ENCODE data around the gene PRKG1. TPM values are rescaled to one million over a fixed set of nuclear protein-coding genes. Genes with fewer than 3 reads are reported as not detected.

PRKG1 gene
- total RNA-seq, 1 donor from 2014 or later, result 22.8 TPM

DNA sequence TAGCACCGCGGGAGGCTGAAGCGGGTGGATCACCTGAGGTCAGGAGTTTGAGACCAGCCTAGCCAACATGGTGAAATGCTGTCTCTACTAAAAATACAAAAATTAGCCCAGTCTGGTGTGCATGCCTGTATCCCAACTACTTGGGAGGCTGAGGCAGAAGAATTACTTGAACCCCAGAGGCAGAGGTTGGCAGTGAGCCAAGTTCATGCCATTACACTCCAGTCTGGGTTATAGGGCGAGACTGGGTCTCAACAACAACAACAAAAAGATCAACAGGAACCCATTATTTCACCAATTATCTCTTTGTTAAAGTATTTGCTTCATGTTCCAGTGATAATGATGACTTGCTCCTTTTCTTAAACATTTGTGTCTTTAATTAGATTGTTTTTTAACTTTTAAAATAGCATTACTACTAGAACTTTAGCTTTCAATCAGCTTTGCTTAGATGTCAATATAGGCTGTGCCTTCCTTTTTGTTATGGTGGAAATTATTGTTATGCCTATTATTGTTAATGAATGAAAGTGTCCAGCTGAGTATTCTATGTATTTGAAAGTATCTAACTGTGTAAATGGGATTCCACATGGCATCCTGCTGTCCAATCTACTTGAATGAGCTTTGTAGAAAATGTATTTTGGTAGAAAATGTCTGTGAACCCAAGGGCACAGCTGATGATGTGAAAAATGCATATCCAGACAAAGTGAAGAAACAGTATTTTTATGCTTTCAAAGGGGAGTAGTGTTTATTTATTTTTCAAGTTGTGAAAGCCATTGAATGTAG is 686.8 kb downstream of the PRKG1 start:
- H3K27ac Mint-ChIP-seq (ENCODE audit: unreplicated experiment), result no peak overlapping the region
- H3K36me3 Mint-ChIP-seq (ENCODE audit: low read depth), result no peaks in the 10 kb centered on the region
- no peak for DNase-seq (ENCODE audit: low spot score)
- H3K4me1 Mint-ChIP-seq (ENCODE audit: low read depth), result no peaks in the 10 kb centered on the region
- no peak overlapping the region for H3K4me3 Mint-ChIP-seq (ENCODE audit: unreplicated experiment)
- no peaks in the 10 kb centered on the region for H3K27me3 Mint-ChIP-seq (ENCODE audit: low read depth)
- TF ChIP-seq, protein P1, sequence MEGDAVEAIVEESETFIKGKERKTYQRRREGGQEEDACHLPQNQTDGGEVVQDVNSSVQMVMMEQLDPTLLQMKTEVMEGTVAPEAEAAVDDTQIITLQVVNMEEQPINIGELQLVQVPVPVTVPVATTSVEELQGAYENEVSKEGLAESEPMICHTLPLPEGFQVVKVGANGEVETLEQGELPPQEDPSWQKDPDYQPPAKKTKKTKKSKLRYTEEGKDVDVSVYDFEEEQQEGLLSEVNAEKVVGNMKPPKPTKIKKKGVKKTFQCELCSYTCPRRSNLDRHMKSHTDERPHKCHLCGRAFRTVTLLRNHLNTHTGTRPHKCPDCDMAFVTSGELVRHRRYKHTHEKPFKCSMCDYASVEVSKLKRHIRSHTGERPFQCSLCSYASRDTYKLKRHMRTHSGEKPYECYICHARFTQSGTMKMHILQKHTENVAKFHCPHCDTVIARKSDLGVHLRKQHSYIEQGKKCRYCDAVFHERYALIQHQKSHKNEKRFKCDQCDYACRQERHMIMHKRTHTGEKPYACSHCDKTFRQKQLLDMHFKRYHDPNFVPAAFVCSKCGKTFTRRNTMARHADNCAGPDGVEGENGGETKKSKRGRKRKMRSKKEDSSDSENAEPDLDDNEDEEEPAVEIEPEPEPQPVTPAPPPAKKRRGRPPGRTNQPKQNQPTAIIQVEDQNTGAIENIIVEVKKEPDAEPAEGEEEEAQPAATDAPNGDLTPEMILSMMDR (IDR thresholded peaks at IDR 0.05), result no peak
- no peaks in the 10 kb centered on the region for H3K9me3 Mint-ChIP-seq (ENCODE audit: low read depth)

DNA sequence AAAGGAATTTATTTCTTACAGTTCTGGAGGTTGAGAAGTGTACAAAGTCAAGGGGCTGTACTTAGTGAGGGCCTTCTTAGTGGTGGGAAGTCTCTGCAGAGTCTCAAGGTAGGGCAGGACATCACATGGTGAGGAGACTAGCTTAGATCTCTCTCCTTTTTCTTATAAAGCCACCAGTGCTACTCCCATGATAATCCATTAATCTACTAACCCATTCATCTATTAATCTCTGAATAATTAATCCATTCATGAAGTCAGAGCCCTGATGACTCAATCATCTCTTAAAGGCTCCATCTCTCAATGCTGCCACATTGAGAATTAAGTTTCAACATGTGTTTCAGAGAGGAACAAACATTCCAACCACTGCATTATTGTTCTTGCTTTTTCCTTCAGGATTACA is 689.5 kb downstream of the PRKG1 start:
- TF ChIP-seq, protein P1 (IDR thresholded peaks at IDR 0.05), result no peak
- H3K4me3 Mint-ChIP-seq (ENCODE audit: unreplicated experiment), result no peak overlapping the region
- no peak overlapping the region for H3K27ac Mint-ChIP-seq (ENCODE audit: unreplicated experiment)
- H3K36me3 Mint-ChIP-seq (ENCODE audit: low read depth), result no peaks in the 10 kb centered on the region
- peaks cover 6% of the 10 kb centered on the region for H3K9me3 Mint-ChIP-seq (ENCODE audit: low read depth)
- no peak for DNase-seq (ENCODE audit: low spot score)
- no peaks in the 10 kb centered on the region for H3K4me1 Mint-ChIP-seq (ENCODE audit: low read depth)
- no peaks in the 10 kb centered on the region for H3K27me3 Mint-ChIP-seq (ENCODE audit: low read depth)

DNA sequence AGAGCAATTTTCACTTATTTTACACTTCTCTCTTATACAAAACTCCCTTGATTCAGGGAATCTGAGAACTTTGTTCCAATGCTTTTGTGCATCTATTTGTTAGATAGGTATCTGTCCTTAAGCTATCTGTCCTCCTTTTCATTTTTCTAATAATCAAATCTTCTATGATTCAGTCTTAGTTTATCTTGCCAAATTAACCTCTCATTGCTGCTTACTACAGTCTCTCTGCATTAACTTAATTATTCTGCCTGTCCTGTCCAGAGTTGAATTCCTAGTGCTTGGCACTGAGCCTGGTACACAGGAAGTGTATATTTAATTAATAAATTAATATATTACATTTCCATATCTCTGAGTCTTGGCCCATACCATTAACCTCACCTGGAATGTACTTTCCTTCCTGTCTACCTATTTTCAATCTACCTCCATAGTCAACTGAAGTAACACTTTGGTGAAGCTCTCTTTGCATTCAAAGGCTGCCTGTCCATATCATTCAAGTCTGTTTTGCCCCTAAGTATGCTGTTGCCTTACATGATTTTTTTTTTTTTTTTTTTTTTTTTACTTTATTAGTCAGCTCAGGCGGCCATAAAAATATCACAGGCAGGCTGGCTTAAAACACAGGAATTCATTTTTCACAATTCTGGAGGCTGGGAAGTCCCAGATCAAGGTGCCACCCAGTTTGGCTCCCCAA is 691.1 kb downstream of the PRKG1 start:
- no peak for DNase-seq (ENCODE audit: low spot score)
- Mint-ChIP-seq H3K4me3 (ENCODE audit: unreplicated experiment) (no peak overlapping the region), H3K27me3 (ENCODE audit: low read depth) (no peaks in the 10 kb centered on the region), H3K27ac (ENCODE audit: unreplicated experiment) (no peak overlapping the region), H3K4me1 (ENCODE audit: low read depth) (peaks cover 10% of the 10 kb centered on the region), H3K36me3 (ENCODE audit: low read depth) (no peaks in the 10 kb centered on the region), H3K9me3 (ENCODE audit: low read depth) (peaks cover 6% of the 10 kb centered on the region)
- TF ChIP-seq, protein P1 (IDR thresholded peaks at IDR 0.05), result no peak

DNA sequence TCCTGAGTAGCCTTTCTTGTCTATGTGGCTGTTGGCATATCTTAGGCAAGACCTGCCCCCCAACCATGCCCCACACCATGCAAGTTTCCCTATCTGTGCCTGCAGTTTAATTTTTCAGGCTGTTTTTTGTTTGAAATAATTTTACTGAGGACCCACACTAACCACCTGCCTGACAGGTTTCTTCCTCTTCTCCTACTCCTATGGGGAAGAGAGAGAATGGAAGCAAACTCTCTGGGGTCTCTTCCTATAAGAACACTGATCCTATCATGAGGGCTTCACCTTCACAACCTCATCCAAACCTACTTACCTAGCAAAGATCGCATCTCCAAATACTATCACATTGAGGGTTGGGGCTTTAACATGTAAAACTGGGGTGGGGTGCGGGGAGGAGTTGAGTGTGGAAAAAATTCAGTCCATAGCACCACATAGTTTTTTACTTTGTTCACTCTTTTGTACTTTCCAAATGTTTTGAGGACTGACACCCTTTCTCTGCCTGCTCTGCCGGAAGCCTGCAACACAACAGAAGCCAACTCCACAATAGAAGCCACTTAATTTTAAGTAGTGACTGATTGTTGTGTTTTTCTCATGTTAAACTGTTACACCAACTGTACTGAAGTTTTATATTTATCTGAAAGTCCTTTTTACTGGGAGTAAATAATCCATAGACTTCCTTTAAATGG is 692.3 kb downstream of the PRKG1 start:
- Mint-ChIP-seq H3K9me3 (ENCODE audit: low read depth) (peaks cover 6% of the 10 kb centered on the region), H3K27ac (ENCODE audit: unreplicated experiment) (no peak overlapping the region), H3K27me3 (ENCODE audit: low read depth) (no peaks in the 10 kb centered on the region), H3K36me3 (ENCODE audit: low read depth) (no peaks in the 10 kb centered on the region), H3K4me3 (ENCODE audit: unreplicated experiment) (no peak overlapping the region), H3K4me1 (ENCODE audit: low read depth) (peaks cover 10% of the 10 kb centered on the region)
- no peak for DNase-seq (ENCODE audit: low spot score)
- TF ChIP-seq, protein P1 (IDR thresholded peaks at IDR 0.05), result no peak

DNA sequence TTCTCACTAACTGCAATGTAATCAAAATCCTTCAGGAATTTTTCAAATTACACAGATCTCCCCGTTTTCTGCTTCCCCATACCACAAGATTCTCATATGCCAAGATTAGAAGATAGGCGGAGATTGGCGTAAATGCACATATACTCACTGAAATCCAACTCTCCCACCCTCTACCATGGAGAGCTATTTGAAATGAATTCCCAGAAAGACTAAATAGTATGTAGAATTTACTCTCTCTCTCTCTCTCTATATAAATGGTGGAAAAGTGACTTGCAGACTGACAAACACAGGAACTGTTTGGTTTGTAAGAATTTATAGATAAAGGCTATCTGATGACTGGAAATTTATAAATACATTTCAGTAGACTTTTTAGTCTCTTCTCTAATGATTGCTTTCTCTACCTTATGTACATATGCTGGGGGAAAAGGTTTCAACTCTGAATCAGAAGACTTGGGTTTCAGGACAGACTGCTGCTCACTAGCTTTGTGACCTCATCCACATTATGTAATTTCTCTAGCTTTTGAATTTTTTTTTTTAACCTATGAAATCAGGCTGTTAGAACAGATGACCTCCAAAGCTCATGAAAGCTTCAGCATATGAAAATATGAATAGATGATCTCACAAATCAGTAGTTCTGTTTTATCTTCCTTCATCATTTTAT is 692.9 kb downstream of the PRKG1 start:
- Mint-ChIP-seq H3K4me1 (ENCODE audit: low read depth) (peaks cover 10% of the 10 kb centered on the region), H3K36me3 (ENCODE audit: low read depth) (no peaks in the 10 kb centered on the region), H3K9me3 (ENCODE audit: low read depth) (peaks cover 6% of the 10 kb centered on the region), H3K27me3 (ENCODE audit: low read depth) (no peaks in the 10 kb centered on the region), H3K4me3 (ENCODE audit: unreplicated experiment) (no peak overlapping the region), H3K27ac (ENCODE audit: unreplicated experiment) (no peak overlapping the region)
- DNase-seq (ENCODE audit: low spot score), result no peak
- TF ChIP-seq, protein P1 (IDR thresholded peaks at IDR 0.05), result no peak

Data from chondrocyte (in vitro differentiated cells).